Measurements from ENCODE around the gene ARL5C. TPM values are rescaled to one million over a fixed set of nuclear protein-coding genes. Genes with fewer than 3 reads are reported as not detected.
A peak's percentile ranks its signal among the peaks of the same experiment; 100 is the strongest.

The ARL5C gene
- total RNA-seq, 4 donors from 2014 or later = not detected

GRCh38 chr17:39145143-39145542 lies 20.8 kb downstream of the ARL5C start:
- in situ Hi-C loops (cut with MboI; ENCODE audit: low pct_ligation_motif_present in 1 of 4, low pct_unique_long_range_greater_than_20kb in 1 of 4, low sequenced_read_pairs in 3 of 4) = no loop called here

GRCh38 chr17:39144416-39144840 lies 21.5 kb downstream of the ARL5C start:
- peak; percentile 70 for DNase-seq
- Histone ChIP-seq H3K27ac (peak overlapping the region in 3 of 4 donors; percentile 33 to 49 (median 46)), H3K36me3 (no peaks in the 10 kb centered on the region), H3K4me3 (no peak overlapping the region), H3K4me1 (peaks cover 0 to 6% (median 0%) of the 10 kb centered on the region in 4 donors), H3K27me3 (peaks cover 4% of the 10 kb centered on the region), H3K9me3 (no peaks in the 10 kb centered on the region)
- intact Hi-C loops (cut with DNase I; ENCODE audit: low total_unique reads) = no loop called here
- WGBS, 2 donors (ENCODE audit: low coverage in 1 of 2) = 22 to 32% methylated on average over 6 to 9 of the region's 9 CpGs
- no peak for TF ChIP-seq CTCF (IDR thresholded peaks at IDR 0.05)
- TF ChIP-seq EP300 (IDR thresholded peaks at IDR 0.05; ENCODE audit: low read depth) = peak; percentile 52
- TF ChIP-seq POLR2AphosphoS5 (IDR thresholded peaks at IDR 0.05) = peak in 2 of 3 donors; percentile 24 to 54
- in situ Hi-C loops (cut with MboI; ENCODE audit: low pct_ligation_motif_present in 1 of 4, low pct_unique_long_range_greater_than_20kb in 1 of 4, low sequenced_read_pairs in 3 of 4) = no loop called here

More at GRCh38 chr17:39145143-39145542, 20.8 kb downstream of the ARL5C start:
- intact Hi-C loops (cut with DNase I; ENCODE audit: low total_unique reads) = no loop called here
- no peaks in the 10 kb centered on the region for H3K9me3 ChIP-seq
- H3K4me1 ChIP-seq = peaks cover 0 to 6% (median 0%) of the 10 kb centered on the region in 4 donors
- no peak for TF ChIP-seq POLR2AphosphoS5 (IDR thresholded peaks at IDR 0.05)
- no peak for TF ChIP-seq CTCF (IDR thresholded peaks at IDR 0.05)
- TF ChIP-seq POLR2A (IDR thresholded peaks at IDR 0.05) = no peak
- no peak for TF ChIP-seq EP300 (IDR thresholded peaks at IDR 0.05; ENCODE audit: low read depth)
- H3K4me3 ChIP-seq = no peak overlapping the region
- H3K27ac ChIP-seq = peak overlapping the region in 1 of 4 donors; percentile 10
- 91% methylated on average over 3 of the region's 3 CpGs; no CpG with 5 or more reads in 1 of the 2 donors for WGBS, 2 donors (ENCODE audit: low coverage in 1 of 2)
- DNase-seq = no peak
- no peaks in the 10 kb centered on the region for H3K36me3 ChIP-seq
- H3K27me3 ChIP-seq = peaks cover 11% of the 10 kb centered on the region

- no peak for TF ChIP-seq POLR2A (IDR thresholded peaks at IDR 0.05)
- TF ChIP-seq POLR2AphosphoS5 (IDR thresholded peaks at IDR 0.05) = no peak
- TF ChIP-seq EP300 (IDR thresholded peaks at IDR 0.05; ENCODE audit: low read depth) = no peak
- TF ChIP-seq CTCF (IDR thresholded peaks at IDR 0.05) = no peak
- Histone ChIP-seq H3K27ac (peak overlapping the region in 3 of 4 donors; percentile 33 to 49 (median 46)), H3K27me3 (no peaks in the 10 kb centered on the region), H3K9me3 (no peaks in the 10 kb centered on the region), H3K4me3 (no peak overlapping the region), H3K36me3 (no peaks in the 10 kb centered on the region), H3K4me1 (peaks cover 0 to 6% (median 0%) of the 10 kb centered on the region in 4 donors)
- in situ Hi-C loops (cut with MboI; ENCODE audit: low pct_ligation_motif_present in 1 of 4, low pct_unique_long_range_greater_than_20kb in 1 of 4, low sequenced_read_pairs in 3 of 4) = no loop called here
- WGBS, 2 donors (ENCODE audit: low coverage in 1 of 2) = 80 to 90% methylated on average over 2 to 7 of the region's 7 CpGs
- intact Hi-C loops (cut with DNase I; ENCODE audit: low total_unique reads) = no loop called here
- DNase-seq = no peak
These were observed 22.3 kb downstream of the ARL5C start for GRCh38 chr17:39143552-39144093.

GRCh38 chr17:39141915-39142664 lies 23.9 kb downstream of the ARL5C start:
- no peak for DNase-seq
- Histone ChIP-seq H3K27ac (no peak overlapping the region), H3K9me3 (no peaks in the 10 kb centered on the region), H3K4me1 (peaks cover 0 to 6% (median 0%) of the 10 kb centered on the region in 4 donors), H3K36me3 (no peaks in the 10 kb centered on the region), H3K4me3 (no peak overlapping the region), H3K27me3 (no peaks in the 10 kb centered on the region)
- intact Hi-C loops (cut with DNase I; ENCODE audit: low total_unique reads) (no loop called here), in situ Hi-C loops (cut with MboI; ENCODE audit: low pct_ligation_motif_present in 1 of 4, low pct_unique_long_range_greater_than_20kb in 1 of 4, low sequenced_read_pairs in 3 of 4) (no loop called here)
- no peak for TF ChIP-seq POLR2AphosphoS5 (IDR thresholded peaks at IDR 0.05)
- TF ChIP-seq POLR2A (IDR thresholded peaks at IDR 0.05) = no peak
- TF ChIP-seq CTCF (IDR thresholded peaks at IDR 0.05) = no peak
- TF ChIP-seq EP300 (IDR thresholded peaks at IDR 0.05; ENCODE audit: low read depth) = no peak
- WGBS, 2 donors (ENCODE audit: low coverage in 1 of 2) = 85 to 90% methylated on average over 1 to 11 of the region's 11 CpGs
